Epithelial cell of proximal tubule (primary cell): ENCODE measurements around the gene RXRG. TPM values are rescaled to one million over a fixed set of nuclear protein-coding genes. Genes with fewer than 3 reads are reported as not detected.
A peak's percentile ranks its signal among the peaks of the same experiment; 100 is the strongest.

ENCODE experiments used
- DNase-seq: peaks from one replicate; pipeline ENCODE4 v3.0.0-alpha.2; 2011; ENCODE audit warnings: low read depth
- H3K4me3 ChIP-seq: 2 replicates; pipeline ENCODE4 v1.5.1; 2011; ENCODE audit warnings: low read depth, mild to moderate bottlenecking, low read length
- CTCF ChIP-seq: conservative IDR thresholded peaks from 2 replicates; pipeline ENCODE4 v1.5.1; 2012; ENCODE audit warnings: low read depth, mild to moderate bottlenecking, low read length
- total RNA-seq: library from RNA; depleted of rRNA; stranded (reverse); fragments of >200 nt; gene quantifications from 2 replicates; pipeline ENCODE4 v1.2.3, GENCODE V29; 2015

The RXRG gene
- total RNA-seq, 1 donor from 2014 or later: not detected

DNA sequence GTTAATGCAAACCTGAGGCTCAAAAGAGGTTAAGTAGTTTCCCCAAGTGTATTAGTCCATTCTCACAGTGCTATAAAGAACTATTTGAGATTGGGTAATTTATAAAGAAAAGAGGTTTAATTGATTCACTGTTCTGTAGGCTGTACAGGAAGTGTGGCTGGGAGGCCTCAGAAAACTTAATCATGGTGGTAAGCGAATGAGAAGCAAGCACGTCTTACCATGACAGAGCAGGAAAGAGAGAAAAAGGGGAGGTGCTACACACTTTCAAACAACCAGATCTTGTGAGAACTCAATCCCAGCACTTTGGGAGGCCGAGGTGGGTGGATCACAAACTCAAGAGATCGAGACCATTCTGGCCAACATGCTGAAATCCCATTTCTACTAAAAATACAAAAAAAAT, 38.5 kb upstream of the RXRG start:
- no peak for TF ChIP-seq CTCF
- no peak for DNase-seq
- no peak overlapping the region for H3K4me3 ChIP-seq

DNA sequence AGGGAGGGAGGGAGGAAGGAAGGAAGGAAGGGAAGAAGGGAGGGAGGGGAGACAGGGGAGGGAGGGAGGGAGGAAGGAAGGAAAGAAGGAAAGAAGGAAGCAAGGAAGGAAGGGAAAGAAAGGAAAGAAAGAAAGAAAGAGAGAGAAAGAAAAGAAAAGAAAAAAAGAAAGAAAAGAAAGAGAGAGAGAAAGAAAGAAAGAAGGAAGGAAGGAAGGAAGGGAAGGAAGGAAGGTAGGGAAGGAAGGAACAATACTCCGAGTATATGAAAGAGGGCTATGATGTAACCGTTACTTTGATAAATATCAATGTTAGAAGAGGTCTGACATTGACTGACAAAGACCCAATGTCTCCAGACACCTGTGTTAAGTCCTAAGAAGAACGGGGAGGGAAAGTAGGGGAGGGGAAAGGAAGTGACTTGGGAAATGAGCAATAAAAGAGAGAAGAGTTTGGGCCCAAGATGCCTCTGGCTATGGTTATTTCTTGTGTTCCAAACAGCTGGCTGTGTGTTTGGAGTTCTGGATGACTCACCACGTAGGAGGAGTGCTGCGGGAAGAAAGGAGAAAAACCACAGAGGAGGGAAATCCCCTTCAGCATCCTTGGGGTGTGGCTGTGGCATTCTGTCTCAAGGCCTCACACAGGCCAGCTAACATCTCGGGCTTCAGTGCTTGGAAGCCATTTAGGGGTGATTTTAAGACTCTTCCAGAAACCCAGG, 37.0 kb upstream of the RXRG start:
- TF ChIP-seq CTCF: no peak
- peak; percentile 23 for DNase-seq
- H3K4me3 ChIP-seq: no peak overlapping the region

DNA sequence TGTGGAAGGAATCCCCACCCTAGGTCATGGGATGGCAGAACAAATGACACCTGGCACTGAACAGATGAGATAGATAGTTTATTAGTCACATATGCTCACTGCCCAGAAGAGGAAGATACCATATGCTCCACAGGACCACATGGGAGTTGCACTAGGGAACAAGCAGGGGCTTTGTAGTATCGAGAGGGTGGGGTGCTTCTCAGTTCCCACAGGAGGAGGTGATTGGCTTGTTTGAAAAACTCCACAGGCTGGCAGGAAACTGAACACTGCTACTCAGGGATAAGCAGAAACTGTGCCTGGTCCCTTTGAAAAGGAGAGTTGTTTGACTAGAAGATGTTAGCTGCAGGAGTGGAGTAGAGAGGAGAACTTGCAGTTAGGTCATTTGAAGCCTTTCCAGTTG, 31.9 kb upstream of the RXRG start:
- no peak for DNase-seq
- H3K4me3 ChIP-seq: no peak overlapping the region
- TF ChIP-seq CTCF: no peak

DNA sequence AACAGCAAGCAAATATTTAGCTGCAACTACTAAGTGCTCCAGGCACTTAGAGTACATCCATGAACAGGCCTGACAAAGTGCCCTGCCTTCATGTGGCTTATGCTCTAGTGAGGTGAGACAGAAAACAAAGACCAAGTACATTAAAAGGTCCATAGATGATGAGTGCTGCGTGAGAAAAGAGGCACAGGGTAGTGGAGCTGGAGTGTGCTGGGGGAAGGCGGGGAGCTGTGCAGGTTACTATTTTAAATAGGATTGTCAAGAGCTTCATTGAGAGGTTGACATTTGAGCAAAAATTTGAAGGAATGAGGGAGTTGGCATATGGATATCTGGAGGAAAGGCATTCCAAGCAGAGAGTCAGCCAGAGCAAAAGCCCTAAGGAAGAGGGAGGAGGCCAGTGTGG, 29.3 kb upstream of the RXRG start:
- TF ChIP-seq CTCF: no peak
- no peak for DNase-seq
- no peak overlapping the region for H3K4me3 ChIP-seq

- DNase-seq: no peak
- H3K4me3 ChIP-seq: no peak overlapping the region
- TF ChIP-seq CTCF: no peak
Observed at GRCh38 chr1:165473081-165473480, 28.2 kb upstream of the RXRG start.

- no peak for DNase-seq
- H3K4me3 ChIP-seq: no peak overlapping the region
- no peak for TF ChIP-seq CTCF
Observed at GRCh38 chr1:165468726-165469249, 23.9 kb upstream of the RXRG start.

GRCh38 chr1:165468253-165468652, 23.3 kb upstream of the RXRG start:
- TF ChIP-seq CTCF: no peak
- H3K4me3 ChIP-seq: no peak overlapping the region
- no peak for DNase-seq
